Measurements from ENCODE around the gene GAB3. TPM values are rescaled to one million over a fixed set of nuclear protein-coding genes. Genes with fewer than 3 reads are reported as not detected.
A peak's percentile ranks its signal among the peaks of the same experiment; 100 is the strongest.
"Not testable (repeated sequence)": the region's sequence is repeated elsewhere in the genome, so short reads cannot be mapped to it uniquely, and the experiment has no call there.

Gene GAB3
- total and polyA plus RNA-seq, 2 of the 4 experiments (the other 2 are of a cell fraction) = 2.2 to 3.7 TPM

DNA sequence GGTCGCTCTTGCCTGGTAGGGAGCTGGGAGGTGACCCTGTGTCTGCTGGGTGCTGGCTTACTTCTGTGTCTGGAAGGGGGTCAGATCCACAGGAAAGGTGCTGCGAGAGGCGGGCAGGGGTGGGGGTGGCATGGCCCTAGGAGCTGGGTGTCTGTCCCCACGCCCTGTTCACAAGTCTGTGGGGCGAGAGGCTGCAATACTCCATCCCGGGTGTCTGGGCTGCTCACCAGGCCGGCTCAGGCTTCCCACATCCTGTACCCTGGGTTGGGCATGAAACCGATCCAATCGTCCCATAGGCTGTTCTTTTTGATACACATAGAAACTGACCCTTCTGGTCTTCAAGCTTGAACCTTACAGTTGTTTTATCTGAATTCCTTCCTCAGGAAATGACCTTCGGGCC is 96.5 kb downstream of the GAB3 start:
- Histone ChIP-seq H3K4me2 (ENCODE audit: low read depth, low read length) (0 out of 2 replicates have a peak overlapping the region, but pooled peaks have one; percentile 28), H2AFZ (replicated peaks; ENCODE audit: low read length, poor library complexity) (no peak overlapping the region), H4K5ac (ENCODE audit: low read depth, low read length) (no peak overlapping the region), H2BK20ac (ENCODE audit: low read depth, low read length) (no peak overlapping the region), H2AK5ac (ENCODE audit: low read depth, low read length) (no peak overlapping the region), H4K8ac (ENCODE audit: low read depth in 2 of 2, low read length in 2 of 2) (no peak overlapping the region), H3K36me3 (ENCODE audit: control insufficient read depth, insufficient read depth, low read length) (no peaks in the 10 kb centered on the region), H3K4ac (ENCODE audit: low read depth, low read length) (no peak overlapping the region), H3K27ac (ENCODE audit: insufficient read depth, low read length) (no peak overlapping the region), H2AK9ac (replicated peaks; ENCODE audit: low read depth, low read length, poor library complexity) (no peak overlapping the region), H3K18ac (ENCODE audit: low read depth, low read length) (no peak overlapping the region), H3K9me3 (ENCODE audit: control insufficient read depth, insufficient read depth, low read length) (peaks cover 3% of the 10 kb centered on the region), H4K20me1 (ENCODE audit: insufficient read depth, low read length) (no peaks in the 10 kb centered on the region), H3K23ac (ENCODE audit: low read depth, low read length) (no peak overlapping the region), H4K91ac (ENCODE audit: insufficient read depth, low read depth, low read length) (no peak overlapping the region), H2BK5ac (ENCODE audit: low read depth, low read length, poor library complexity, severe bottlenecking) (no peak overlapping the region), H3K27me3 (ENCODE audit: control insufficient read depth, insufficient read depth, low read length) (no peaks in the 10 kb centered on the region; the same call in 1 of the 2 replicates), H3K56ac (ENCODE audit: extremely low read depth, insufficient read depth, low read length) (no peak overlapping the region), H3K79me1 (ENCODE audit: low read depth in 1 of 2, low read length in 2 of 2) (no peaks in the 10 kb centered on the region), H3K4me3 (ENCODE audit: insufficient read depth, low read depth, low read length) (no peak overlapping the region), H2BK120ac (ENCODE audit: low read depth, low read length) (no peak overlapping the region), H3K14ac (replicated peaks; ENCODE audit: low read depth, low read length) (no peak overlapping the region), H2BK15ac (ENCODE audit: low read depth, low read length) (no peak overlapping the region), H3K9me1 (ENCODE audit: insufficient read depth, low read length) (no peaks in the 10 kb centered on the region), H3K9ac (ENCODE audit: low read depth, low read length) (no peak overlapping the region), H3K4me1 (ENCODE audit: control insufficient read depth, insufficient read depth, low read length) (no peaks in the 10 kb centered on the region)
- BruUV-seq (replicated peaks) = no TSS peak
- in situ Hi-C loops (cut with MboI; ENCODE audit: low sequenced_read_pairs) (no loop called here), dilution Hi-C loops (cut with HindIII; ENCODE audit: low sequenced_read_pairs, unreplicated experiment) (no loop called here), intact Hi-C loops (cut with micrococcal nuclease) (no loop called here)
- TF ChIP-seq RCOR1 (IDR thresholded peaks at IDR 0.05; ENCODE audit: insufficient replicate concordance, low read length) = no peak
- 80% methylated on average over 2 of the region's 10 CpGs; no CpG with 5 or more reads in 1 of the 2 experiments for WGBS, 2 experiments (ENCODE audit: extremely low coverage in 2 of 2, insufficient read length in 1 of 2)
- DNase-seq (no peak), ATAC-seq (ENCODE audit: low read depth) (no peak)
- CTCF ChIA-PET = no interaction called here
- POLR2A ChIA-PET (ENCODE audit: unreplicated experiment) = no interaction called here

DNA sequence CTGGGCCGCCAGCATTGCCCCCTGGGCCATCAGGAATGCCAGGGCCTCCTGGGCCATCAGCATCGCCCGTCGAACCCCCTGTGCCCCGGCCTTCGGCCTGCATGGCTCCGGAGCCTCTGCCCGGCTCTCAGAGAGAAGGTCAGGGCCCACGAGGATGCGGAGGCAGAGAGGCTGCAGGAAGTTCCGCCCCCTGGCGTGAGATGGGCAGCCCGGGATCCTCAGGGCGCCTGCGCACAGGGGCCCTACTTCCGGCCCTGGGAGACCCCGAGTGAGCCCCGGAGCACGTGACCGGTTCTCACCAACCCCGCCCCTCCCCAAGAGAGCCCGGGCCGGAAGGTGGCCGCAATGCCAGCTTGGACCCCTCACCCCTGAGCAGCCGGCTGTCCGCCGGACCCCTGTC is 97.5 kb downstream of the GAB3 start, which contains the start of gene CTAG2:
CTAG2 (minus strand) TSS at position 167 of the 400 bp plus-strand sequence; CDS start at position 103, 64 bp downstream.
- H2AK5ac ChIP-seq (ENCODE audit: low read depth, low read length); H3K27ac ChIP-seq (ENCODE audit: insufficient read depth, low read length); H3K9me3 ChIP-seq (ENCODE audit: control insufficient read depth, insufficient read depth, low read length); H3K9me1 ChIP-seq (ENCODE audit: insufficient read depth, low read length); in situ Hi-C loops (cut with MboI; ENCODE audit: low sequenced_read_pairs); H3K14ac ChIP-seq (replicated peaks; ENCODE audit: low read depth, low read length); H2BK20ac ChIP-seq (ENCODE audit: low read depth, low read length); H3K4me1 ChIP-seq (ENCODE audit: control insufficient read depth, insufficient read depth, low read length); H4K20me1 ChIP-seq (ENCODE audit: insufficient read depth, low read length); CTCF ChIA-PET; H4K91ac ChIP-seq (ENCODE audit: insufficient read depth, low read depth, low read length); H3K4ac ChIP-seq (ENCODE audit: low read depth, low read length); H2AK9ac ChIP-seq (replicated peaks; ENCODE audit: low read depth, low read length, poor library complexity); H3K36me3 ChIP-seq (ENCODE audit: control insufficient read depth, insufficient read depth, low read length); H2AFZ ChIP-seq (replicated peaks; ENCODE audit: low read length, poor library complexity); dilution Hi-C loops (cut with HindIII; ENCODE audit: low sequenced_read_pairs, unreplicated experiment); H4K8ac ChIP-seq (ENCODE audit: low read depth in 2 of 2, low read length in 2 of 2); H2BK120ac ChIP-seq (ENCODE audit: low read depth, low read length); H3K23ac ChIP-seq (ENCODE audit: low read depth, low read length); H2BK5ac ChIP-seq (ENCODE audit: low read depth, low read length, poor library complexity, severe bottlenecking); H3K18ac ChIP-seq (ENCODE audit: low read depth, low read length); intact Hi-C loops (cut with micrococcal nuclease); H3K9ac ChIP-seq (ENCODE audit: low read depth, low read length); H3K79me1 ChIP-seq (ENCODE audit: low read depth in 1 of 2, low read length in 2 of 2); H3K56ac ChIP-seq (ENCODE audit: extremely low read depth, insufficient read depth, low read length); H3K27me3 ChIP-seq (ENCODE audit: control insufficient read depth, insufficient read depth, low read length); DNase-seq; POLR2A ChIA-PET (ENCODE audit: unreplicated experiment); H2BK15ac ChIP-seq (ENCODE audit: low read depth, low read length); H4K5ac ChIP-seq (ENCODE audit: low read depth, low read length); BruUV-seq (replicated peaks): not testable (repeated sequence)
- ATAC-seq (ENCODE audit: low read depth) = peak; percentile 32
- no CpG with 5 or more reads among the region's 27 CpGs for WGBS, 2 experiments (ENCODE audit: extremely low coverage in 2 of 2, insufficient read length in 1 of 2)
- Histone ChIP-seq H3K4me3 (ENCODE audit: insufficient read depth, low read depth, low read length) (peak within 1 kb of the TSS; percentile 55), H3K4me2 (ENCODE audit: low read depth, low read length) (0 out of 2 replicates have a peak within 1 kb of the TSS, but pooled peaks have one; percentile 28)
